Left lobe of liver (tissue), 2 donors: ENCODE data around the gene PAK4. TPM values are rescaled to one million over a fixed set of nuclear protein-coding genes. Genes with fewer than 3 reads are reported as not detected.

ENCODE experiments used
- ATAC-seq: fragments of 200-7000 bp; cut with Tn5 transposase; one replicate; pipeline ENCODE4 v1.9.1; 2020; ENCODE audit warnings: mild to moderate bottlenecking, moderate library complexity
- DNase-seq: peaks from one replicate; pipeline ENCODE4 v3.0.0-alpha.2; 2020; ENCODE audit warnings: low spot score
- total RNA-seq: library from RNA; stranded (reverse); gene quantifications from one replicate; pipeline ENCODE4 v1.2.1, GENCODE V29; 2021
- donor health status: DM: no; HTN: no; CAD: no; lungs with moderate emphysema.
- donor health status: DM: no; HTN: yes; CAD: no.

The PAK4 gene
- total RNA-seq, 1 donor from 2014 or later: 19.4 TPM

GRCh38 chr19:39160889-39161672 lies 35.5 kb downstream of the PAK4 start:
- ATAC-seq: peak; percentile 5

GRCh38 chr19:39162441-39163043 lies 37.0 kb downstream of the PAK4 start:
- ATAC-seq: no peak
- no peak for DNase-seq

More at GRCh38 chr19:39160889-39161672, 35.5 kb downstream of the PAK4 start:
- no peak for DNase-seq

- DNase-seq (no peak), ATAC-seq (no peak)
Measured at GRCh38 chr19:39163621-39164020, 38.0 kb downstream of the PAK4 start.

- ATAC-seq (no peak), DNase-seq (no peak)
Measured at GRCh38 chr19:39164289-39164688, 38.7 kb downstream of the PAK4 start.

- ATAC-seq (no peak), DNase-seq (no peak)
Measured at GRCh38 chr19:39165857-39166256, 40.3 kb downstream of the PAK4 start.

- peak; percentile 66 for ATAC-seq
- DNase-seq: peak; percentile 74
Measured at GRCh38 chr19:39166571-39167391, 41.2 kb downstream of the PAK4 start.

- peak; percentile 7 for ATAC-seq
- no peak for DNase-seq
Measured at GRCh38 chr19:39167461-39168257, 42.1 kb downstream of the PAK4 start.

- no peak for ATAC-seq
- DNase-seq: no peak
Measured at GRCh38 chr19:39168258-39169142, 42.9 kb downstream of the PAK4 start.

GRCh38 chr19:39169143-39169810 lies 43.7 kb downstream of the PAK4 start:
- ATAC-seq (no peak), DNase-seq (no peak)

GRCh38 chr19:39170386-39171231 lies 45.0 kb downstream of the PAK4 start:
- DNase-seq (no peak), ATAC-seq (no peak)

- ATAC-seq (no peak), DNase-seq (no peak)
Measured at GRCh38 chr19:39171479-39172465, 46.2 kb downstream of the PAK4 start.

GRCh38 chr19:39172700-39173501 lies 47.3 kb downstream of the PAK4 start:
- DNase-seq (no peak), ATAC-seq (no peak)

GRCh38 chr19:39173502-39173991 lies 48.0 kb downstream of the PAK4 start:
- DNase-seq (no peak), ATAC-seq (no peak)

GRCh38 chr19:39174142-39174541 lies 48.6 kb downstream of the PAK4 start:
- no peak for ATAC-seq
- DNase-seq: no peak

- DNase-seq (no peak), ATAC-seq (no peak)
Measured at GRCh38 chr19:39174558-39175544, 49.3 kb downstream of the PAK4 start.
